GM12878 (cell line): ENCODE measurements around the gene SNRNP200. TPM values are rescaled to one million over a fixed set of nuclear protein-coding genes. Genes with fewer than 3 reads are reported as not detected.

Experiments used
- ATAC-seq: fragments of 200-7000 bp; cut with Tn5 transposase; 3 replicates; pipeline ENCODE4 v1.9.1; 2020; ENCODE audit warnings: mild to moderate bottlenecking, moderate library complexity
- BruUV-seq: library from RNA; stranded (reverse); fragments of 400-500 nt; replicated peaks from 2 replicates; lab custom pipeline; 2021; lab: Mats Ljungman, UMichigan
- CTCF ChIA-PET: fragments of 300-600 bp; sonication (Branson Sonifier 250); formaldehyde crosslinking; extraction: SDS; loops from one replicate; lab custom pipeline; 2021; ENCODE audit warnings: inconsistent platforms; lab: Yijun Ruan, JAX
- POLR2A ChIA-PET: fragments of 350-600 bp; formaldehyde crosslinking; extraction: SDS; loops from one replicate; lab custom pipeline; 2021; ENCODE audit warnings: inconsistent platforms; lab: Charles Lee
- RAD21 ChIA-PET: fragments of 300-600 bp; sonication (Branson Sonifier 250); formaldehyde crosslinking; loops from one replicate; lab custom pipeline; 2023; ENCODE audit warnings: antibody characterized with exemption; ENCODE audit not compliant: unreplicated experiment; lab: Charles Lee
- SMC1A ChIA-PET: fragments of 300-600 bp; sonication (Branson Sonifier 250); formaldehyde crosslinking; loops from one replicate; lab custom pipeline; 2023; ENCODE audit not compliant: unreplicated experiment, uncharacterized antibody; lab: Charles Lee
- DNase-seq: peaks from one replicate; pipeline ENCODE4 v3.0.0-alpha.2; 2011; ENCODE audit warnings: low read depth, low spot score
- FAIRE-seq: peaks from 3 replicates; lab custom pipeline; 2011; peaks lifted over from hg19 to GRCh38; lab: Jason Lieb, UNC
- H2AFZ ChIP-seq: 2 replicates; pipeline ENCODE4 v1.6.0; 2011; ENCODE audit warnings: low read depth, low read length, control low read depth; ENCODE audit not compliant: control insufficient read depth
- H3K27ac ChIP-seq: 2 replicates; pipeline ENCODE4 v1.5.1; 2011; ENCODE audit warnings: control low read depth; ENCODE audit not compliant: control insufficient read depth, insufficient read depth
- H3K27me3 ChIP-seq, 2 experiments: replicated peaks in 1 of 2; 2 replicates each; pipeline versions ENCODE4 v1.6.0 to v1.6.1; 2011; ENCODE audit warnings: low read length in 1 of 2; ENCODE audit not compliant: control insufficient read depth in 2 of 2, insufficient read depth in 2 of 2
- H3K36me3 ChIP-seq, 2 experiments: 2 replicates each; pipeline ENCODE4 v1.5.1; 2011; ENCODE audit warnings: low read length in 1 of 2; ENCODE audit not compliant: control insufficient read depth in 2 of 2, insufficient read depth in 2 of 2
- H3K4me1 ChIP-seq: 2 replicates; pipeline ENCODE4 v1.6.1; 2011; ENCODE audit warnings: mild to moderate bottlenecking, low read length, moderate library complexity, mixed read lengths; ENCODE audit not compliant: control insufficient read depth, insufficient read depth
- H3K4me2 ChIP-seq: 2 replicates; pipeline ENCODE4 v1.6.0; 2011; ENCODE audit warnings: control low read depth; ENCODE audit not compliant: control insufficient read depth, insufficient read depth
- H3K4me3 ChIP-seq: fragments of 200-600 bp; sonication (generic); 2 replicates; pipeline ENCODE4 v1.5.1; 2016
- H3K79me2 ChIP-seq: 2 replicates; pipeline ENCODE4 v1.6.0; 2011; ENCODE audit warnings: low read length; ENCODE audit not compliant: control insufficient read depth, insufficient read depth
- H3K9ac ChIP-seq: 2 replicates; pipeline ENCODE4 v1.8.0; 2011; ENCODE audit warnings: low read length, control low read depth, mixed read lengths; ENCODE audit not compliant: control insufficient read depth, insufficient read depth
- H3K9me3 ChIP-seq: replicated peaks from 3 replicates; pipeline ENCODE4 v1.5.1; 2011; ENCODE audit warnings: mild to moderate bottlenecking, low read length; ENCODE audit not compliant: control insufficient read depth, insufficient read depth
- H4K20me1 ChIP-seq: 2 replicates; pipeline ENCODE4 v1.6.0; 2011; ENCODE audit not compliant: control insufficient read depth, insufficient read depth
- GATAD2B ChIP-seq: fragments of 450-650 bp; conservative IDR thresholded peaks from 2 replicates; pipeline ENCODE4 v1.6.1; 2017; ENCODE audit warnings: low read depth, mild to moderate bottlenecking, moderate library complexity
- MTA2 ChIP-seq: fragments of 450-650 bp; IDR thresholded peaks from 2 replicates; pipeline ENCODE4 v1.6.1; 2016; ENCODE audit warnings: low read depth, mild to moderate bottlenecking, moderate library complexity
- NFXL1 ChIP-seq: fragments of 450-650 bp; IDR thresholded peaks from 2 replicates; pipeline ENCODE4 v1.6.1; 2017; ENCODE audit warnings: antibody characterized with exemption, mild to moderate bottlenecking, borderline replicate concordance
- NR2C1 ChIP-seq: fragments of 450-650 bp; IDR thresholded peaks from 2 replicates; pipeline ENCODE4 v1.6.1; 2017; ENCODE audit warnings: antibody characterized with exemption, mild to moderate bottlenecking, moderate library complexity
- POLR2A ChIP-seq: IDR thresholded peaks from 2 replicates; pipeline ENCODE4 v1.6.1; 2011; ENCODE audit warnings: low read depth, mild to moderate bottlenecking, low read length
- POLR2AphosphoS2 ChIP-seq: IDR thresholded peaks from 2 replicates; pipeline ENCODE4 v1.6.1; 2011; ENCODE audit warnings: low read depth, mild to moderate bottlenecking, low read length, improper control_type of control experiment, moderate library complexity
- TCF12 ChIP-seq: IDR thresholded peaks from 2 replicates; pipeline ENCODE4 v1.6.1; 2011; ENCODE audit warnings: low read depth, mild to moderate bottlenecking, low read length
- YBX1 ChIP-seq: fragments of 450-650 bp; IDR thresholded peaks from 2 replicates; pipeline ENCODE4 v1.6.1; 2016; ENCODE audit warnings: antibody characterized with exemption
- ZNF217 ChIP-seq: fragments of 450-650 bp; IDR thresholded peaks from 2 replicates; pipeline ENCODE4 v1.6.1; 2017; ENCODE audit warnings: antibody characterized with exemption, mild to moderate bottlenecking
- WGBS: methylation state at CpG from one replicate; pipeline ENCODE4 v1.1.6; 2016; ENCODE audit warnings: low lambda C conversion rate; ENCODE audit not compliant: insufficient replicate concordance, insufficient coverage; ENCODE audit errors: missing lambda C conversion rate; 5-methylcytosine and 5-hydroxymethylcytosine counted together
- in situ Hi-C: fragments of 300-500 bp; cut with MboI; formaldehyde crosslinking; loops from 9 replicates; pipeline ENCODE4 v1.14.3; 2018; ENCODE audit warnings: mixed read lengths
- intact Hi-C: fragments of 100-400 bp; cut with micrococcal nuclease; formaldehyde crosslinking; loops from one replicate; pipeline ENCODE4 v1.14.2; 2022; ENCODE audit not compliant: unreplicated experiment
- polyA plus RNA-seq, 11 experiments: library from polyadenylated mRNA; depleted of rRNA in 4 of 11; unstranded in 6 of 11; stranded (reverse) in 5 of 11; fragments of >200 nt; fragmentation: Nextera tagmentation in 4 of 11; fragmentation: Illumina TruSeq in 1 of 11; extraction: Ambion mirVana in 4 of 11; extraction: Trizol in 1 of 11; gene quantifications; 1 replicate in 1 of 11; 2 replicates in 10 of 11; pipeline versions ENCODE4 v1.2.1 to v1.2.3, GENCODE V29; 2011 to 2016; ENCODE audit warnings: inconsistent platforms in 2 of 11, missing spikeins in 2 of 11, low read depth in 1 of 11
- total RNA-seq, 4 experiments: library from RNA; depleted of rRNA in 3 of 4; stranded (reverse); fragments of >200 nt in 3 of 4; fragmentation: Illumina TruSeq in 1 of 4; extraction: Trizol in 1 of 4; gene quantifications; 2 replicates each; pipeline versions ENCODE4 v1.2.1 to v1.2.3, GENCODE V29; 2013 to 2021

SNRNP200 gene
- total and polyA plus RNA-seq, 10 of the 15 experiments (the other 5 are each of a cell fraction or from before 2014, with no cell fraction given), result 59.2 to 176 (median 106) TPM

- Histone ChIP-seq H3K9ac (no peak overlapping the region), H3K36me3 (peaks cover 29 to 35% of the 10 kb centered on the region in 2 experiments), H3K79me2 (no peaks in the 10 kb centered on the region), H3K4me1 (no peaks in the 10 kb centered on the region), H4K20me1 (no peaks in the 10 kb centered on the region), H3K4me3 (no peak overlapping the region), H2AFZ (no peak overlapping the region), H3K4me2 (no peak overlapping the region), H3K27ac (no peak overlapping the region), H3K27me3 (no peaks in the 10 kb centered on the region), H3K9me3 (no peaks in the 10 kb centered on the region)
- in situ Hi-C loops, result loop anchor here (25.0 kb wide), 1 partner anchor 262 kb away; no protein-coding TSS in a partner anchor
- intact Hi-C loops, result no loop called here
- ChIA-PET SMC1A (interaction anchor here (0.6 kb wide), 1 partner anchor 118 kb away, joined by 3 read pairs; no protein-coding TSS in a partner anchor), POLR2A (no interaction called here), CTCF (interaction anchor here (0.6 kb wide), 1 partner anchor 12 kb away, joined by 4 read pairs; no protein-coding TSS in a partner anchor), RAD21 (no interaction called here)
- ATAC-seq, result no peak
- TF ChIP-seq NFXL1, result no peak
- TF ChIP-seq YBX1, result no peak
- peak; percentile 45 for TF ChIP-seq POLR2A
- no peak for TF ChIP-seq ZNF217
- TF ChIP-seq TCF12, result no peak
- TF ChIP-seq MTA2, result no peak
- TF ChIP-seq GATAD2B, result no peak
- 0 out of 2 replicates have a peak, but pooled peaks have one; percentile 29 for TF ChIP-seq POLR2AphosphoS2
- TF ChIP-seq NR2C1, result no peak
- no TSS peak for BruUV-seq
- no peak for FAIRE-seq
- no peak for DNase-seq
- 82% methylated on average over 7 of the region's 7 CpGs for WGBS
These were observed 30.8 kb downstream of the SNRNP200 start for GRCh38 chr2:96274355-96275056.
